HEK293 (cell line): ENCODE measurements around the gene CLCN7.

Experiments
- BCL11A ChIP-seq: fragments of 450-650 bp; formaldehyde crosslinking; IDR thresholded peaks from 2 replicates; pipeline ENCODE4 v1.5.1; 2016; ENCODE audit warnings: low read depth, missing biosample characterization, missing genetic modification characterization
- GLIS1 ChIP-seq: fragments of 450-650 bp; formaldehyde crosslinking; IDR thresholded peaks from 2 replicates; pipeline ENCODE4 v1.5.1; 2016; ENCODE audit warnings: missing biosample characterization, missing genetic modification characterization
- HOXA7 ChIP-seq: sonication (generic); formaldehyde crosslinking; IDR thresholded peaks from 2 replicates; pipeline ENCODE4 v1.8.1; 2022; ENCODE audit warnings: missing genetic modification reagents, borderline replicate concordance
- KLF1 ChIP-seq: fragments of 450-650 bp; formaldehyde crosslinking; IDR thresholded peaks from 2 replicates; pipeline ENCODE4 v1.5.1; 2016; ENCODE audit warnings: missing biosample characterization, missing genetic modification characterization
- KLF10 ChIP-seq: fragments of 450-650 bp; IDR thresholded peaks from 2 replicates; pipeline ENCODE4 v1.5.1; 2018; ENCODE audit warnings: missing biosample characterization, mild to moderate bottlenecking, missing genetic modification characterization
- KLF16 ChIP-seq: fragments of 450-650 bp; formaldehyde crosslinking; IDR thresholded peaks from 2 replicates; pipeline ENCODE4 v1.5.1; 2017; ENCODE audit warnings: missing biosample characterization, missing genetic modification characterization
- KLF9 ChIP-seq: fragments of 450-650 bp; formaldehyde crosslinking; IDR thresholded peaks from 2 replicates; pipeline ENCODE4 v1.5.1; 2016; ENCODE audit warnings: missing biosample characterization, missing genetic modification characterization, low read depth
- YY1 ChIP-seq: fragments of 450-650 bp; formaldehyde crosslinking; IDR thresholded peaks from 2 replicates; pipeline ENCODE4 v1.5.1; 2018; ENCODE audit warnings: missing biosample characterization, missing genetic modification characterization
- ZBTB8A ChIP-seq: fragments of 450-650 bp; formaldehyde crosslinking; IDR thresholded peaks from 2 replicates; pipeline ENCODE4 v1.5.1; 2016; ENCODE audit warnings: missing biosample characterization, missing genetic modification characterization
- ZFHX2 ChIP-seq: fragments of 450-650 bp; formaldehyde crosslinking; conservative IDR thresholded peaks from 2 replicates; pipeline ENCODE4 v1.5.1; 2016; ENCODE audit warnings: missing biosample characterization, missing genetic modification characterization
- ZFP37 ChIP-seq: fragments of 450-650 bp; formaldehyde crosslinking; IDR thresholded peaks from 2 replicates; pipeline ENCODE4 v1.5.1; 2016; ENCODE audit warnings: missing biosample characterization, missing genetic modification characterization
- ZNF26 ChIP-seq: fragments of 450-650 bp; formaldehyde crosslinking; IDR thresholded peaks from 2 replicates; pipeline ENCODE4 v1.5.1; 2016; ENCODE audit warnings: missing biosample characterization, missing genetic modification characterization
- ZNF366 ChIP-seq: fragments of 450-650 bp; formaldehyde crosslinking; conservative IDR thresholded peaks from 2 replicates; pipeline ENCODE4 v1.5.1; 2016; ENCODE audit warnings: missing biosample characterization, missing genetic modification characterization
- ZNF488 ChIP-seq: fragments of 450-650 bp; formaldehyde crosslinking; IDR thresholded peaks from 2 replicates; pipeline ENCODE4 v1.5.1; 2016; ENCODE audit warnings: missing biosample characterization, missing genetic modification characterization
- ZNF571 ChIP-seq: fragments of 450-650 bp; formaldehyde crosslinking; IDR thresholded peaks from 2 replicates; pipeline ENCODE4 v1.5.0; 2017; ENCODE audit warnings: missing biosample characterization, missing genetic modification characterization
- ZNF623 ChIP-seq: fragments of 450-650 bp; formaldehyde crosslinking; IDR thresholded peaks from 2 replicates; pipeline ENCODE4 v1.5.1; 2016; ENCODE audit warnings: missing biosample characterization, missing genetic modification characterization
- ZNF670 ChIP-seq: fragments of 450-650 bp; formaldehyde crosslinking; IDR thresholded peaks from 2 replicates; pipeline ENCODE4 v1.5.1; 2016; ENCODE audit warnings: missing biosample characterization, missing genetic modification characterization, low read depth
- ZNF677 ChIP-seq: fragments of 450-650 bp; IDR thresholded peaks from 2 replicates; pipeline ENCODE4 v1.5.0; 2018; ENCODE audit warnings: missing biosample characterization, mild to moderate bottlenecking, missing genetic modification characterization, moderate library complexity
- ZNF76 ChIP-seq: fragments of 450-650 bp; formaldehyde crosslinking; IDR thresholded peaks from 2 replicates; pipeline ENCODE4; 2016; ENCODE audit warnings: low read depth, missing biosample characterization, missing genetic modification characterization, borderline replicate concordance
- ZNF768 ChIP-seq: fragments of 450-650 bp; formaldehyde crosslinking; IDR thresholded peaks from 2 replicates; pipeline ENCODE4 v1.5.1; 2018; ENCODE audit warnings: missing biosample characterization, mild to moderate bottlenecking, missing genetic modification characterization
- ZSCAN23 ChIP-seq: fragments of 450-650 bp; formaldehyde crosslinking; IDR thresholded peaks from 2 replicates; pipeline ENCODE4 v1.5.1; 2016; ENCODE audit warnings: missing biosample characterization, missing genetic modification characterization
- ZXDB ChIP-seq: fragments of 450-650 bp; formaldehyde crosslinking; IDR thresholded peaks from 2 replicates; pipeline ENCODE4 v1.5.1; 2016; ENCODE audit warnings: missing biosample characterization, missing genetic modification characterization
- TF ChIP-seq, protein P1 (sequence below): fragments of 450-650 bp; formaldehyde crosslinking; IDR thresholded peaks from 2 replicates; pipeline ENCODE4 v1.5.1; 2016; ENCODE audit warnings: missing biosample characterization, missing genetic modification characterization
- TF ChIP-seq, protein P2 (sequence below): fragments of 450-650 bp; formaldehyde crosslinking; optimal IDR thresholded peaks from 2 replicates; pipeline ENCODE3; 2016; ENCODE audit warnings: missing biosample characterization, mild to moderate bottlenecking, missing genetic modification characterization
- TF ChIP-seq, protein P3 (sequence below): sonication (generic); formaldehyde crosslinking; IDR thresholded peaks from 2 replicates; pipeline ENCODE4 v1.8.1; 2022; ENCODE audit warnings: mild to moderate bottlenecking, moderate library complexity, missing genetic modification reagents
- TF ChIP-seq, protein P4 (sequence below): fragments of 450-650 bp; formaldehyde crosslinking; IDR thresholded peaks from 2 replicates; pipeline ENCODE4 v1.5.1; 2017; ENCODE audit warnings: missing biosample characterization, missing genetic modification characterization

CLCN7 gene

DNA sequence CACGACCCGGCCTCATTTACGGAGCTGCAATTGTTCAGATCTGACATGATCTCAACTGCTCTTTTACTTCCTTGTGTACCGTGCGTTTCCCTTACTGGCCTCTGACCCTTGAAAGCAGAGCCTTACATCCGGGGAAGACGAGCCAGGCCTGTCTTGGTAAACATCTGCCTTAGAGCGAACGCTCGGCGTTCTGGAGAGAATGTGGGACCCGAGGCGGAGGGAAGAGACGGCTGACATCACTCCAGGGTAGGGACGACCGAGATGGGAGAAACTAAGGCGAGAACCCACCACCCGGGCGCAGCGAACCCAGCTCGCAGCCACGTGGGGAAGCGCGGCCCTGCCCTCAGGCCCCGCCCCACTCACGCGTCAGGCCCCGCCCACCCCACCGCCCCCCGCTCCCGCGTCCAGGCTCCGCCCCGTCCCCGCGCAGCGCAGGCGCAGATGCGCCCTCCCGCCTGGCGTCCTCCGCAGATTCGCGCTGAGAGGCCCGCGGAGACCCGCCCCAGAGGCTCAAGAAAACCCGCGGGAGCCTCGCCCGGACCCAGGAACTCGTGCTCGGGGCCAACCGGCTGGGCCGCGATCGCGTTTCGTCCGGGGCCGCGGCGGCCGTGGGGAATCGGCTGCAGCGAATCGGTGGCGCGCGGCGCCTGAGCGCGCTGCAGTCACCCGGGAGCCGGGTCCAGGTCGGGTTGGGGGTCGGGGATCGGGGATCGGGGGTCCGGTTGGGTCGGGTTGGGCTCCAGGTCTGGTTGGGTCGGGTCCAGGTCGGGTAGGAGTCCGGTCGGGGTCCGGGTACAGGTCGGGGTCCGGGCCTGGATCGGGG is 18.3 kb upstream of the CLCN7 start, which contains the start of gene TELO2 (continued):
- TF ChIP-seq ZNF26 (tag by site-specific recombination) (no peak), ZNF571 (tag by site-specific recombination) (no peak), HOXA7 (CRISPR knock-in tag) (no peak), KLF9 (tag by site-specific recombination) (peak; percentile 79), ZNF366 (tag by site-specific recombination) (no peak), ZBTB8A (tag by site-specific recombination) (no peak), ZFP37 (no peak), ZNF768 (tag by site-specific recombination) (no peak), ZNF623 (no peak), ZSCAN23 (no peak), KLF16 (peak; percentile 61; the same call in 1 of the 2 replicates), ZFHX2 (tag by site-specific recombination) (no peak; the same call in 1 of the 2 replicates), ZNF670 (tag by site-specific recombination) (no peak), ZNF76 (tag by site-specific recombination) (no peak; the same call in none of the 2 replicates), ZNF488 (tag by site-specific recombination) (no peak), KLF1 (tag by site-specific recombination) (no peak), YY1 (tag by site-specific recombination) (no peak), ZXDB (peak; percentile 56; the same call in 1 of the 2 replicates), ZNF677 (tag by site-specific recombination) (no peak), GLIS1 (tag by site-specific recombination) (no peak), KLF10 (peak; percentile 39; the same call in 1 of the 2 replicates), BCL11A (tag by site-specific recombination) (no peak)
- TF ChIP-seq, protein P1, sequence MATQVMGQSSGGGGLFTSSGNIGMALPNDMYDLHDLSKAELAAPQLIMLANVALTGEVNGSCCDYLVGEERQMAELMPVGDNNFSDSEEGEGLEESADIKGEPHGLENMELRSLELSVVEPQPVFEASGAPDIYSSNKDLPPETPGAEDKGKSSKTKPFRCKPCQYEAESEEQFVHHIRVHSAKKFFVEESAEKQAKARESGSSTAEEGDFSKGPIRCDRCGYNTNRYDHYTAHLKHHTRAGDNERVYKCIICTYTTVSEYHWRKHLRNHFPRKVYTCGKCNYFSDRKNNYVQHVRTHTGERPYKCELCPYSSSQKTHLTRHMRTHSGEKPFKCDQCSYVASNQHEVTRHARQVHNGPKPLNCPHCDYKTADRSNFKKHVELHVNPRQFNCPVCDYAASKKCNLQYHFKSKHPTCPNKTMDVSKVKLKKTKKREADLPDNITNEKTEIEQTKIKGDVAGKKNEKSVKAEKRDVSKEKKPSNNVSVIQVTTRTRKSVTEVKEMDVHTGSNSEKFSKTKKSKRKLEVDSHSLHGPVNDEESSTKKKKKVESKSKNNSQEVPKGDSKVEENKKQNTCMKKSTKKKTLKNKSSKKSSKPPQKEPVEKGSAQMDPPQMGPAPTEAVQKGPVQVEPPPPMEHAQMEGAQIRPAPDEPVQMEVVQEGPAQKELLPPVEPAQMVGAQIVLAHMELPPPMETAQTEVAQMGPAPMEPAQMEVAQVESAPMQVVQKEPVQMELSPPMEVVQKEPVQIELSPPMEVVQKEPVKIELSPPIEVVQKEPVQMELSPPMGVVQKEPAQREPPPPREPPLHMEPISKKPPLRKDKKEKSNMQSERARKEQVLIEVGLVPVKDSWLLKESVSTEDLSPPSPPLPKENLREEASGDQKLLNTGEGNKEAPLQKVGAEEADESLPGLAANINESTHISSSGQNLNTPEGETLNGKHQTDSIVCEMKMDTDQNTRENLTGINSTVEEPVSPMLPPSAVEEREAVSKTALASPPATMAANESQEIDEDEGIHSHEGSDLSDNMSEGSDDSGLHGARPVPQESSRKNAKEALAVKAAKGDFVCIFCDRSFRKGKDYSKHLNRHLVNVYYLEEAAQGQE (tag by site-specific recombination): peak; percentile 11; the same call in 1 of the 2 replicates
- TF ChIP-seq, protein P2, sequence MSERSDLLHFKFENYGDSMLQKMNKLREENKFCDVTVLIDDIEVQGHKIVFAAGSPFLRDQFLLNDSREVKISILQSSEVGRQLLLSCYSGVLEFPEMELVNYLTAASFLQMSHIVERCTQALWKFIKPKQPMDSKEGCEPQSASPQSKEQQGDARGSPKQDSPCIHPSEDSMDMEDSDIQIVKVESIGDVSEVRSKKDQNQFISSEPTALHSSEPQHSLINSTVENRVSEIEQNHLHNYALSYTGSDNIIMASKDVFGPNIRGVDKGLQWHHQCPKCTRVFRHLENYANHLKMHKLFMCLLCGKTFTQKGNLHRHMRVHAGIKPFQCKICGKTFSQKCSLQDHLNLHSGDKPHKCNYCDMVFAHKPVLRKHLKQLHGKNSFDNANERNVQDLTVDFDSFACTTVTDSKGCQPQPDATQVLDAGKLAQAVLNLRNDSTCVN (tag by site-specific recombination): peak; percentile 93
- TF ChIP-seq, protein P3, sequence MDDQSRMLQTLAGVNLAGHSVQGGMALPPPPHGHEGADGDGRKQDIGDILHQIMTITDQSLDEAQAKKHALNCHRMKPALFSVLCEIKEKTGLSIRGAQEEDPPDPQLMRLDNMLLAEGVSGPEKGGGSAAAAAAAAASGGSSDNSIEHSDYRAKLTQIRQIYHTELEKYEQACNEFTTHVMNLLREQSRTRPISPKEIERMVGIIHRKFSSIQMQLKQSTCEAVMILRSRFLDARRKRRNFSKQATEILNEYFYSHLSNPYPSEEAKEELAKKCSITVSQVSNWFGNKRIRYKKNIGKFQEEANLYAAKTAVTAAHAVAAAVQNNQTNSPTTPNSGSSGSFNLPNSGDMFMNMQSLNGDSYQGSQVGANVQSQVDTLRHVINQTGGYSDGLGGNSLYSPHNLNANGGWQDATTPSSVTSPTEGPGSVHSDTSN (CRISPR knock-in tag): 0 out of 2 replicates have a peak, but pooled peaks have one; percentile 17
- TF ChIP-seq, protein P4, sequence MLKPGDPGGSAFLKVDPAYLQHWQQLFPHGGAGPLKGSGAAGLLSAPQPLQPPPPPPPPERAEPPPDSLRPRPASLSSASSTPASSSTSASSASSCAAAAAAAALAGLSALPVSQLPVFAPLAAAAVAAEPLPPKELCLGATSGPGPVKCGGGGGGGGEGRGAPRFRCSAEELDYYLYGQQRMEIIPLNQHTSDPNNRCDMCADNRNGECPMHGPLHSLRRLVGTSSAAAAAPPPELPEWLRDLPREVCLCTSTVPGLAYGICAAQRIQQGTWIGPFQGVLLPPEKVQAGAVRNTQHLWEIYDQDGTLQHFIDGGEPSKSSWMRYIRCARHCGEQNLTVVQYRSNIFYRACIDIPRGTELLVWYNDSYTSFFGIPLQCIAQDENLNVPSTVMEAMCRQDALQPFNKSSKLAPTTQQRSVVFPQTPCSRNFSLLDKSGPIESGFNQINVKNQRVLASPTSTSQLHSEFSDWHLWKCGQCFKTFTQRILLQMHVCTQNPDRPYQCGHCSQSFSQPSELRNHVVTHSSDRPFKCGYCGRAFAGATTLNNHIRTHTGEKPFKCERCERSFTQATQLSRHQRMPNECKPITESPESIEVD (tag by site-specific recombination): no peak
